NOMO-1 (cell line): ENCODE measurements around the gene ANKRD34A.
A peak's percentile ranks its signal among the peaks of the same experiment; 100 is the strongest.

Experiments
- DNase-seq, 2 experiments: peaks; one replicate each; lab custom pipeline; 2025; ENCODE audit not compliant: unreplicated experiment in 2 of 2; lab: John Stamatoyannopoulos, UW

ANKRD34A gene

GRCh38 chr1:145974721-145975120 is 10.3 kb upstream of the ANKRD34A start:
- no peak for DNase-seq

GRCh38 chr1:145972580-145972979 is 8.2 kb upstream of the ANKRD34A start:
- DNase-seq = no peak

- DNase-seq = no peak
Measured at GRCh38 chr1:145967288-145967687, 2.9 kb upstream of the ANKRD34A start.

- DNase-seq = no peak
Measured at GRCh38 chr1:145965119-145965744, 857 bp upstream of the ANKRD34A start.

- peak in 1 of 2 experiments; percentile 9 for DNase-seq
Measured at GRCh38 chr1:145963265-145964019, 933 bp downstream of the ANKRD34A start.

- DNase-seq = no peak
Measured at GRCh38 chr1:145962157-145963102, 1.9 kb downstream of the ANKRD34A start.

- DNase-seq = no peak
Measured at GRCh38 chr1:145961425-145962156, 2.8 kb downstream of the ANKRD34A start.

GRCh38 chr1:145961109-145961424 is 3.3 kb downstream of the ANKRD34A start:
- DNase-seq = no peak

GRCh38 chr1:145960468-145961108 is 3.8 kb downstream of the ANKRD34A start:
- no peak for DNase-seq

- no peak for DNase-seq
Measured at GRCh38 chr1:145959957-145960467, 4.4 kb downstream of the ANKRD34A start.

- no peak for DNase-seq
Measured at GRCh38 chr1:145959333-145959732, 5.0 kb downstream of the ANKRD34A start.

- no peak for DNase-seq
Measured at GRCh38 chr1:145958734-145959133, 5.6 kb downstream of the ANKRD34A start.

- peak; percentile 82 to 90 for DNase-seq
Measured at GRCh38 chr1:145957443-145958319, 6.7 kb downstream of the ANKRD34A start, which contains the start of gene LIX1L. Gene LIX1L (minus strand): TSS chr1:145958017. CDS start chr1:145957927, 90 bp downstream.

- no peak for DNase-seq
Measured at GRCh38 chr1:145956781-145957442, 7.5 kb downstream of the ANKRD34A start.

- no peak for DNase-seq
Measured at GRCh38 chr1:145956361-145956760, 8.0 kb downstream of the ANKRD34A start.

GRCh38 chr1:145955436-145955835 is 8.9 kb downstream of the ANKRD34A start:
- no peak for DNase-seq

GRCh38 chr1:145953861-145954260 is 10.5 kb downstream of the ANKRD34A start:
- DNase-seq = no peak

GRCh38 chr1:145952903-145953302 is 11.5 kb downstream of the ANKRD34A start:
- DNase-seq = no peak
